OCI-LY7 (cell line): ENCODE data around the gene EDN3. TPM values are rescaled to one million over a fixed set of nuclear protein-coding genes. Genes with fewer than 3 reads are reported as not detected.

ENCODE experiments used
- BruUV-seq: library from RNA; stranded (reverse); fragments of 400-500 nt; replicated peaks from 2 replicates; lab custom pipeline; 2021; lab: Mats Ljungman, UMichigan
- CTCF ChIA-PET: fragments of 300-600 bp; sonication (Branson Sonifier 250); formaldehyde crosslinking; loops from one replicate; lab custom pipeline; 2022; ENCODE audit warnings: antibody characterized with exemption; ENCODE audit not compliant: unreplicated experiment; lab: Charles Lee
- POLR2A ChIA-PET: fragments of 300-600 bp; sonication (Branson Sonifier 250); formaldehyde crosslinking; loops from one replicate; lab custom pipeline; 2022; ENCODE audit warnings: antibody characterized with exemption; lab: Charles Lee
- DNase-seq: peaks from one replicate; pipeline ENCODE4 v3.0.0-alpha.2; 2015; ENCODE audit warnings: low spot score
- H2AFZ ChIP-seq: fragments of 200-600 bp; sonication (generic), shearing (Covaris generic); 2 replicates; pipeline ENCODE4 v1.6.1; 2014; ENCODE audit warnings: mild to moderate bottlenecking, antibody characterized with exemption, low read length, moderate library complexity
- H3K27ac ChIP-seq: fragments of 200-600 bp; sonication (generic); 2 replicates; pipeline ENCODE4 v1.5.1; 2014; ENCODE audit warnings: mixed run types, low read depth, mild to moderate bottlenecking, moderate library complexity, low read length, inconsistent platforms; ENCODE audit not compliant: poor library complexity, severe bottlenecking
- H3K36me3 ChIP-seq: fragments of 200-600 bp; sonication (generic); 2 replicates; pipeline ENCODE4 v1.6.1; 2014; ENCODE audit warnings: mild to moderate bottlenecking, antibody characterized with exemption, low read length, moderate library complexity, mixed read lengths; ENCODE audit not compliant: insufficient read depth
- H3K4me1 ChIP-seq: fragments of 200-600 bp; sonication (generic); 2 replicates; pipeline ENCODE4 v1.5.1; 2014; ENCODE audit warnings: mild to moderate bottlenecking, low read length; ENCODE audit not compliant: insufficient read depth, poor library complexity, severe bottlenecking
- H3K4me2 ChIP-seq: fragments of 200-600 bp; sonication (generic); 2 replicates; pipeline ENCODE4 v1.6.1; 2014; ENCODE audit warnings: mild to moderate bottlenecking, low read length
- H3K4me3 ChIP-seq: fragments of 200-600 bp; sonication (generic); 2 replicates; pipeline ENCODE4 v1.5.1; 2014; ENCODE audit warnings: mild to moderate bottlenecking, low read depth, low read length; ENCODE audit not compliant: poor library complexity, severe bottlenecking
- H3K79me2 ChIP-seq: fragments of 200-600 bp; sonication (generic); 2 replicates; pipeline ENCODE4 v1.6.1; 2016; ENCODE audit warnings: low read depth, mild to moderate bottlenecking, low read length, moderate library complexity, mixed read lengths; ENCODE audit not compliant: insufficient read depth
- H3K9me2 ChIP-seq: fragments of 200-600 bp; sonication (generic); 2 replicates; pipeline ENCODE4 v1.6.1; 2016; ENCODE audit warnings: mild to moderate bottlenecking, low read length, mixed read lengths; ENCODE audit not compliant: insufficient read depth
- H3K9me3 ChIP-seq: fragments of 200-600 bp; sonication (generic); 2 replicates; pipeline ENCODE4 v1.6.1; 2014; ENCODE audit warnings: mild to moderate bottlenecking, mixed run types, low read length, mixed read lengths
- H4K20me1 ChIP-seq: fragments of 200-600 bp; sonication (generic); 2 replicates; pipeline ENCODE4 v1.6.1; 2014; ENCODE audit warnings: mild to moderate bottlenecking, antibody characterized with exemption, low read length, moderate library complexity, mixed read lengths; ENCODE audit not compliant: insufficient read depth
- EZH2phosphoT487 ChIP-seq: fragments of 200-600 bp; sonication (generic); IDR thresholded peaks from 2 replicates; pipeline ENCODE4 v1.6.1; 2018; ENCODE audit warnings: low read depth, borderline replicate concordance, mild to moderate bottlenecking, mixed run types, antibody characterized with exemption, low read length, moderate library complexity, mixed read lengths
- intact Hi-C: fragments of 100-400 bp; cut with micrococcal nuclease; formaldehyde crosslinking; loops from one replicate; pipeline ENCODE4 v1.10.0; 2022; ENCODE audit not compliant: unreplicated experiment
- total RNA-seq, 2 experiments: library from RNA; depleted of rRNA in 1 of 2; stranded (reverse); fragments of >200 nt in 1 of 2; shearing (Covaris generic) in 1 of 2; gene quantifications; 2 replicates each; pipeline ENCODE4 v1.2.3, GENCODE V29; 2014 to 2022
- TF ChIP-seq, protein P1 (sequence below): fragments of 200-600 bp; sonication (generic); conservative IDR thresholded peaks from 2 replicates; pipeline ENCODE4 v1.5.1; 2014; ENCODE audit warnings: mild to moderate bottlenecking, antibody characterized with exemption, low read length, moderate library complexity, mixed read lengths

The EDN3 gene
- total RNA-seq, 2 experiments from 2014 or later: not detected

DNA sequence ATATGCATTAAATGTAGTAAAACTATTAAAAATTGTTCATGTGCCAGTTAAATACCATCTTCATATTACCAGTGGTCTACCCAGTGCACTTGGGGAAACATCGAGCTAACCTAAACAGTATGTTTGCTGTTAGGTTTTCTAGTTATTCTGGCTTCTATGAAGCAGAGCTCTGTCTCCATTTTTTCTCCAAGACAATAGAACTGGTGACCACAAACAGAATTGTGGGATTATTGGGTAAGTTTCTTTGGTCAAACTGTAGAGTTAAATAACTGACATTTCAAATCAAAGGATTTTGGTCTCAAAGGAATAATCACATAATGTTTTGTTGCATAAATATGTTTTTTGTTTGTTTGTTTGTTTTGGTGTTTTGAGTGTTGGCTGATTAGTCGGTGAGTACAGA lies 40.5 kb upstream of the EDN3 start:
- Histone ChIP-seq H3K4me2 (no peak overlapping the region), H3K4me1 (no peaks in the 10 kb centered on the region), H3K4me3 (no peak overlapping the region), H3K36me3 (no peaks in the 10 kb centered on the region), H3K27ac (no peak overlapping the region), H3K9me3 (no peaks in the 10 kb centered on the region), H2AFZ (no peak overlapping the region), H3K79me2 (no peaks in the 10 kb centered on the region), H3K9me2 (no peaks in the 10 kb centered on the region), H4K20me1 (no peaks in the 10 kb centered on the region)
- BruUV-seq: no TSS peak
- ChIA-PET POLR2A (no interaction called here), CTCF (no interaction called here)
- TF ChIP-seq, protein P1, sequence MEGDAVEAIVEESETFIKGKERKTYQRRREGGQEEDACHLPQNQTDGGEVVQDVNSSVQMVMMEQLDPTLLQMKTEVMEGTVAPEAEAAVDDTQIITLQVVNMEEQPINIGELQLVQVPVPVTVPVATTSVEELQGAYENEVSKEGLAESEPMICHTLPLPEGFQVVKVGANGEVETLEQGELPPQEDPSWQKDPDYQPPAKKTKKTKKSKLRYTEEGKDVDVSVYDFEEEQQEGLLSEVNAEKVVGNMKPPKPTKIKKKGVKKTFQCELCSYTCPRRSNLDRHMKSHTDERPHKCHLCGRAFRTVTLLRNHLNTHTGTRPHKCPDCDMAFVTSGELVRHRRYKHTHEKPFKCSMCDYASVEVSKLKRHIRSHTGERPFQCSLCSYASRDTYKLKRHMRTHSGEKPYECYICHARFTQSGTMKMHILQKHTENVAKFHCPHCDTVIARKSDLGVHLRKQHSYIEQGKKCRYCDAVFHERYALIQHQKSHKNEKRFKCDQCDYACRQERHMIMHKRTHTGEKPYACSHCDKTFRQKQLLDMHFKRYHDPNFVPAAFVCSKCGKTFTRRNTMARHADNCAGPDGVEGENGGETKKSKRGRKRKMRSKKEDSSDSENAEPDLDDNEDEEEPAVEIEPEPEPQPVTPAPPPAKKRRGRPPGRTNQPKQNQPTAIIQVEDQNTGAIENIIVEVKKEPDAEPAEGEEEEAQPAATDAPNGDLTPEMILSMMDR: no peak
- TF ChIP-seq EZH2phosphoT487: no peak
- no peak for DNase-seq
- intact Hi-C loops: no loop called here

GRCh38 chr20:59265298-59265697 lies 35.1 kb upstream of the EDN3 start:
- no peaks in the 10 kb centered on the region for H3K79me2 ChIP-seq
- no peak overlapping the region for H3K4me3 ChIP-seq
- ChIA-PET CTCF (no interaction called here), POLR2A (interaction anchor here (0.7 kb wide), 1 partner anchor 1261 kb away, joined by 3 read pairs; no protein-coding TSS in a partner anchor)
- H3K9me3 ChIP-seq: no peaks in the 10 kb centered on the region
- DNase-seq: no peak
- BruUV-seq: no TSS peak
- no peak overlapping the region for H3K27ac ChIP-seq
- H3K4me2 ChIP-seq: no peak overlapping the region
- no peaks in the 10 kb centered on the region for H3K36me3 ChIP-seq
- H2AFZ ChIP-seq: no peak overlapping the region
- intact Hi-C loops: no loop called here
- peaks cover 3% of the 10 kb centered on the region for H3K4me1 ChIP-seq
- H4K20me1 ChIP-seq: no peaks in the 10 kb centered on the region
- no peaks in the 10 kb centered on the region for H3K9me2 ChIP-seq
- TF ChIP-seq, protein P1: no peak
- TF ChIP-seq EZH2phosphoT487: no peak

DNA sequence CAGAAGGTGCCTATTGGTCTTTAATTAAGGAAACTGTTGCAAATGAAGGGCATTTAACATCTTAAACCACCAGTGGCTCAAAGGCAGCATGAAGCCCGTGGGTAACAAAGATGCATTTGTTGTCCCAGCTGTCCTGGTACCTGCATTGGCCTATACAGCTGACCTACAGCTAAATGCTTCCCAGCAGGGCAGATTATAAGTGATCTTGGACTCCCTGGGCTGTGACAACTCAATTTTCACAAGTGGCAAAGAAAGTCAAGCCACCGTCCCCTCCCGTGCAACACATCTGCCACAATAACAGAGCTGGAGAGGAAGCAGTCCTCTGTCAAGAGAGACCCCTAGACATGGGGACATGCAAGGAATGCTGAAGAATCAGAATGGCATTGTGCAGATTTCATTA lies 31.5 kb upstream of the EDN3 start:
- BruUV-seq: no TSS peak
- no peaks in the 10 kb centered on the region for H4K20me1 ChIP-seq
- H3K9me2 ChIP-seq: no peaks in the 10 kb centered on the region
- ChIA-PET POLR2A (no interaction called here), CTCF (no interaction called here)
- no peak for DNase-seq
- no peak overlapping the region for H3K4me3 ChIP-seq
- no peak overlapping the region for H3K27ac ChIP-seq
- no peaks in the 10 kb centered on the region for H3K79me2 ChIP-seq
- H3K4me2 ChIP-seq: no peak overlapping the region
- no peak overlapping the region for H2AFZ ChIP-seq
- H3K4me1 ChIP-seq: peaks cover 3% of the 10 kb centered on the region
- intact Hi-C loops: no loop called here
- H3K9me3 ChIP-seq: no peaks in the 10 kb centered on the region
- TF ChIP-seq EZH2phosphoT487: no peak
- TF ChIP-seq, protein P1: no peak
- H3K36me3 ChIP-seq: no peaks in the 10 kb centered on the region
